Measurements from ENCODE around the gene KLK2.
A peak's percentile ranks its signal among the peaks of the same experiment; 100 is the strongest.

Gene KLK2

DNA sequence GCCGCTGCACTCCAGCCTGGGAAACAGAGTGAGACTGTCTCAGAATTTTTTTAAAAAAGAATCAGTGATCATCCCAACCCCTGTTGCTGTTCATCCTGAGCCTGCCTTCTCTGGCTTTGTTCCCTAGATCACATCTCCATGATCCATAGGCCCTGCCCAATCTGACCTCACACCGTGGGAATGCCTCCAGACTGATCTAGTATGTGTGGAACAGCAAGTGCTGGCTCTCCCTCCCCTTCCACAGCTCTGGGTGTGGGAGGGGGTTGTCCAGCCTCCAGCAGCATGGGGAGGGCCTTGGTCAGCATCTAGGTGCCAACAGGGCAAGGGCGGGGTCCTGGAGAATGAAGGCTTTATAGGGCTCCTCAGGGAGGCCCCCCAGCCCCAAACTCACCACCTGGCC, at the start of gene KLK2:
TSS of gene KLK2 (plus strand) at position 384 of the 400 bp plus-strand sequence. CDS start 35 bp downstream, outside the sequence.
- DNase-seq, result no peak

- DNase-seq, result no peak
These were observed 46.6 kb upstream of the KLK2 start for GRCh38 chr19:50826492-50827240.

GRCh38 chr19:50827476-50827875, 45.8 kb upstream of the KLK2 start:
- no peak for DNase-seq

DNA sequence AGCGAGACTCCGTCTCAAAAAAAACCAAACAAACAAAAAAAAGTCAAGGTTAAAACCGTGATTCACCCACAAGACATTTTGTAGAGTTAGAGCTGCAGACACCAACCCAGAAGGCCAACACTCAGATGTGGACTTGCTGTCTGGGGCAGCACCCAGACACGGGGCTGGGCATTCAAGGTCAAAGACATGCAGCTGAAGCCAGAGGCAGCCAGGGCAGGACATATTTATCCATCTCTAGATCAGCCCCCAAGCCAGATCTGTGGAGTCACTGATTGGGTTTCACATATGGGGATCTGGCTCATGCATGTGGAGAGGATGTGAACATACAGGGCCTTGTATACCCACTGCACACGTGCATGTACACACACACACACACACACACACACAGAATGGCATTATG, 43.4 kb upstream of the KLK2 start:
- DNase-seq, result no peak

DNA sequence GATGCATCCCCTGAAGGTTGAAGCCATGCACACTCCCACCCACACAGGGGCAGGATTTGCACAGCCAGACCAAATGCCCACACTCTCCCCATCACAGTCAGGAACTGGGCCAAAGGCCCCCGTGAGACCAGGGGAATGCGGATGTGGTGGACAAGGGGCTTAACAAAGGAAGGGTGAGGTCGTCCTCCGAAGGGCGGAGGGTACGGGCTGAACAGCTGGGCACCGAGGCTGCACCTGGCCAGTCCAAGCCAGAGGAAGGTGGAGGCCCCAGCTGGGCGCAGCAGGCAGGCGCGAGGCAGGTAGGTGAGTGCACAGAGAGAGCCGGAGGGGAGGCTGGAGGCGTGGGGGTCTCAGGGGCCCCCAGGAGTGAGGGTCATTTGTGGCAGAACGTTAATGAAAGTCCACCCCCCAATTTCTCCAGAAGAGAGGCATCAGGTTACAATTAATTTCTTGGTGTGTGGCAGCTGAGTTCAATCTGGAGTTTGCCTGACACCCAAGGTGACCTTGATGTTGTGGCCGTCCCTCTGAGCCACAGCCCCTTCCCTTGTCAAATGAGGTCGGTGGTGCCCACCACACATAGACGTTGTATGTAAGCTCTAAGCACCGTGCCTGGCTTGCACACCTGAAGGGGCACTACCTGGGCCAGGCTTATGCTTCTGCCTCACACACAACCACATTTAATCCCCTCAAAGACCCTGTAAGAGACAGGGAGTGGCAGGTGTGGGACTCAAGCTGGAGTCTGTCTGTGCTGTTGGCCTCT, 42.8 kb upstream of the KLK2 start:
- peak; percentile 8 for DNase-seq

- DNase-seq, result no peak
These were observed 42.2 kb upstream of the KLK2 start for GRCh38 chr19:50831026-50831396.

- no peak for DNase-seq
These were observed 40.6 kb upstream of the KLK2 start for GRCh38 chr19:50832666-50833065.

- DNase-seq, result no peak
These were observed 40.0 kb upstream of the KLK2 start, which contains the start of gene KLK15 for GRCh38 chr19:50833117-50833801. Gene KLK15 (minus strand): TSS chr19:50833574. CDS start chr19:50831492, 2,082 bp downstream.

- no peak for DNase-seq
These were observed 39.5 kb upstream of the KLK2 start for GRCh38 chr19:50833802-50834167.

GRCh38 chr19:50835103-50835784, 38.0 kb upstream of the KLK2 start:
- DNase-seq, result no peak

DNA sequence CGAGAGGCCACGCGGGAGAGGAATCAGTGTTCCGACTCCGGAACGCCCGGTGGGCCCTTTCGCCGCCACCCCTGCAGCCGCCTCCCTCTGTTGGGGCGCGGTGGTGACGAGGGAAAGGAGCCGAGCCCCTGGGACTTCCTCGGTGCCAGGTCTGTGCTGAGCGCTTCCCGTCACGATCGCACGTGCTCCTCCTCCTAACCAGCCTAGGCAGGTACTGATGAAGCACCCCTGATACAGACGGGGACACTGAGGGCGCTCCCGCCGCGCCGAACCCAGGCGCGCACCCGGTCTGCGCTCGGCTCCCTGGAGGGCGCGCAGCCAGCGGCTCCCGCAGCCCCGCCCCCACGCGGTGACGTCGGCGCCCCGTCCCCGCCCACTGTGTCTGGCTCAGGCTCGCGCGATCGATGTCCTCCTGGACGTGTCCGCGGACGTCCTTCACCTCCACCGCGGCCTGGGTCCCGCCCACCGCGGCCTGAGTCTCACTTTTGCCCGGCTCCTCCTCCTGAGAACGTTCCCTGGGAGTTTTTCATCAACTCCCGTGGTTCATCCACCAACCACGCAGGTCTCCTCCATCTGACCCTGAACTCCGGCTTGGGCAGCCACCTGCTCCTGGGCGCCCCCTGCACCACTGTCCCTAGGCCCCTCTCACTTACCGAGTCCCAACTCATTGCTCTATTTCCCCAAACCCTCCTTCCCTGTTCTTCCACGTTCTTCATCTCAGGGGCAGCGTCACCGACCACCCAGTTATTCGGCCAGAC, 37.3 kb upstream of the KLK2 start:
- peak; percentile 90 for DNase-seq

- no peak for DNase-seq
These were observed 36.6 kb upstream of the KLK2 start for GRCh38 chr19:50836543-50837195.

- DNase-seq, result no peak
These were observed 35.9 kb upstream of the KLK2 start for GRCh38 chr19:50837300-50837699.

GRCh38 chr19:50838239-50838638, 35.0 kb upstream of the KLK2 start:
- DNase-seq, result no peak

- DNase-seq, result no peak
These were observed 33.3 kb upstream of the KLK2 start for GRCh38 chr19:50839712-50840655.

DNA sequence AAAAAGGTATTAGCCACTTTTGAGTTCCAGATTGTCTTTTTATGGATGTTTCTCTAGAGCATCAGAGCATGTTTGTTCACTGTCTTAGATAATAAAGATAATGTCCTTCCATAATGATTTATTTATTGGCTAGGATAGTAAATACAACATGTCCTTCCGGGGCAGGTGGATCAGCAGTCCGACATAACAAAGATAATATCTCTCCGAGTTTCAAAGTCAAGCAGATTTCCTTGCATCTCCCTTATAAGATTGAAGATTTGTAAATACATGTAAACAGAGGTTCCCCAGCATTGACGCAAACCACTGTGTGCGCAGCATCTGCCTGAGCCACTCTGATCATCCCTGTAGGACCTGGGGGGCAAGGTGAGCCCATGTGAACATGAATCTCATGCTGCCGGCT, 31.1 kb upstream of the KLK2 start:
- DNase-seq, result no peak

GRCh38 chr19:50843205-50843604, 30.0 kb upstream of the KLK2 start:
- DNase-seq, result no peak

DNA sequence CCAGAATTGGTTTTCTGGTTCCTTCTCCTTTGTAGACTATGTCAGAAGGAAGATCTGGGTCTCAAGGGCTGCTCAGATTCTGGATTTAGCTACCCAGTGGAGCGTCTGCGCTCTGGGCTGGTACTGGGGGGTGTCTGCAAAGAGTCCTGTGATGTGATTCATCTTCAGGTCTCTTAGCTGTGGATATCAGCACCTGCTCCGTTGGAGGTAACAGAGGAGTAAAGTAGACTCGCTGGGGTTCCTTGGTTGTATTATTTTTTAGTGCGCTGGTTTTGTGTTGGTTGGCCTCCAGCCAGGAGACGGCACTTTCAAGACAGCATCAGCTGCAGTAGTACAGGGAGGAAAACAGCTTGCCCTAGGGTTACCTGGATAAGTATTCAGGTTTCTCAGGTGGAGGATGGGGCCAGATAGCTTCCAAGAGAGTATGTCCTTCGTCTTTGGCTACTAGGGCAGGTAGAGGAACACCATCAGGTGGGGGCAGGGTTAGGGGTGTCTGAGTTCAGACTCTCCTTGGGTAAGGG, 29.5 kb upstream of the KLK2 start:
- DNase-seq, result no peak

GRCh38 chr19:50844296-50844935, 28.8 kb upstream of the KLK2 start:
- no peak for DNase-seq

DNA sequence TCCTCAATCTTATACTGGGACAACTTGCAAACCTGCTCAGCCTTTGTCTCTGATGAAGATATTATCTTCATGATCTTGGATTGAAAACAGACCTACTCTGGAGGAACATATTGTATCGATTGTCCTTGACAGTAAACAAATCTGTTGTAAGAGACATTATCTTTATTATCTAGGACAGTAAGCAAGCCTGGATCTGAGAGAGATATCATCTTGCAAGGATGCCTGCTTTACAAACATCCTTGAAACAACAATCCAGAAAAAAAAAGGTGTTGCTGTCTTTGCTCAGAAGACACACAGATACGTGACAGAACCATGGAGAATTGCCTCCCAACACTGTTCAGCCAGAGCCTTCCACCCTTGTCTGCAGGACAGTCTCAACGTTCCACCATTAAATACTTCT, 22.5 kb upstream of the KLK2 start:
- DNase-seq, result no peak

All from retina (tissue), 1 donor.